ENCODE data around the gene TRAIP. TPM values are rescaled to one million over a fixed set of nuclear protein-coding genes. Genes with fewer than 3 reads are reported as not detected.
A peak's percentile ranks its signal among the peaks of the same experiment; 100 is the strongest.

The TRAIP gene
- total RNA-seq, 1 experiment from 2014 or later, result 6.5 TPM

GRCh38 chr3:49876567-49876966, 20.2 kb upstream of the TRAIP start:
- no peak for DNase-seq (ENCODE audit: low read depth)

- DNase-seq (ENCODE audit: low read depth), result no peak
These were observed 17.3 kb upstream of the TRAIP start for GRCh38 chr3:49873623-49874022.

- DNase-seq (ENCODE audit: low read depth), result peak; percentile 75
These were observed 16.5 kb upstream of the TRAIP start for GRCh38 chr3:49872801-49873281.

- peak; percentile 24 for DNase-seq (ENCODE audit: low read depth)
These were observed 15.3 kb upstream of the TRAIP start for GRCh38 chr3:49871531-49872153.

- DNase-seq (ENCODE audit: low read depth), result no peak
These were observed 13.3 kb upstream of the TRAIP start, which contains the start of gene CAMKV for GRCh38 chr3:49869525-49870126. TSS of gene CAMKV (minus strand) at chr3:49869906. CDS start at chr3:49862388, 7,518 bp downstream.

- DNase-seq (ENCODE audit: low read depth), result no peak
These were observed 12.6 kb upstream of the TRAIP start for GRCh38 chr3:49868862-49869466.

- peak; percentile 41 for DNase-seq (ENCODE audit: low read depth)
These were observed 11.5 kb upstream of the TRAIP start for GRCh38 chr3:49867871-49868321.

GRCh38 chr3:49867400-49867799, 11.0 kb upstream of the TRAIP start:
- no peak for DNase-seq (ENCODE audit: low read depth)

- DNase-seq (ENCODE audit: low read depth), result no peak
These were observed 8.9 kb upstream of the TRAIP start for GRCh38 chr3:49865198-49865784.

GRCh38 chr3:49864505-49864904, 8.1 kb upstream of the TRAIP start:
- no peak for DNase-seq (ENCODE audit: low read depth)

- no peak for DNase-seq (ENCODE audit: low read depth)
These were observed 3.4 kb upstream of the TRAIP start for GRCh38 chr3:49859576-49860305.

- no peak for DNase-seq (ENCODE audit: low read depth)
These were observed 702 bp downstream of the TRAIP start for GRCh38 chr3:49855662-49856061.

- no peak for DNase-seq (ENCODE audit: low read depth)
These were observed 10.7 kb downstream of the TRAIP start for GRCh38 chr3:49845694-49846093.

- peak; percentile 37 for DNase-seq (ENCODE audit: low read depth)
These were observed 11.7 kb downstream of the TRAIP start for GRCh38 chr3:49844464-49845183.

GRCh38 chr3:49842843-49843517, 13.4 kb downstream of the TRAIP start:
- DNase-seq (ENCODE audit: low read depth), result no peak

GRCh38 chr3:49841806-49842205, 14.6 kb downstream of the TRAIP start:
- DNase-seq (ENCODE audit: low read depth), result peak; percentile 8

- peak; percentile 38 for DNase-seq (ENCODE audit: low read depth)
These were observed 15.2 kb downstream of the TRAIP start for GRCh38 chr3:49841126-49841696.

GRCh38 chr3:49840388-49840787, 16.0 kb downstream of the TRAIP start:
- DNase-seq (ENCODE audit: low read depth), result no peak

- peak; percentile 64 for DNase-seq (ENCODE audit: low read depth)
These were observed 17.1 kb downstream of the TRAIP start for GRCh38 chr3:49839193-49839809.

GRCh38 chr3:49831341-49831740, 25.0 kb downstream of the TRAIP start:
- DNase-seq (ENCODE audit: low read depth), result no peak

All from M059J (cell line).